GM12892 (cell line): Measurements from ENCODE around the gene RGL2.

Experiments
- POLR2A ChIP-seq: IDR thresholded peaks from 2 replicates; pipeline ENCODE4 v1.6.1; 2011; ENCODE audit warnings: low read depth, low read length, control low read depth
- POLR2AphosphoS5 ChIP-seq: IDR thresholded peaks from 2 replicates; pipeline ENCODE4 v1.6.1; 2011; ENCODE audit warnings: low read depth, low read length, control low read depth

DNA sequence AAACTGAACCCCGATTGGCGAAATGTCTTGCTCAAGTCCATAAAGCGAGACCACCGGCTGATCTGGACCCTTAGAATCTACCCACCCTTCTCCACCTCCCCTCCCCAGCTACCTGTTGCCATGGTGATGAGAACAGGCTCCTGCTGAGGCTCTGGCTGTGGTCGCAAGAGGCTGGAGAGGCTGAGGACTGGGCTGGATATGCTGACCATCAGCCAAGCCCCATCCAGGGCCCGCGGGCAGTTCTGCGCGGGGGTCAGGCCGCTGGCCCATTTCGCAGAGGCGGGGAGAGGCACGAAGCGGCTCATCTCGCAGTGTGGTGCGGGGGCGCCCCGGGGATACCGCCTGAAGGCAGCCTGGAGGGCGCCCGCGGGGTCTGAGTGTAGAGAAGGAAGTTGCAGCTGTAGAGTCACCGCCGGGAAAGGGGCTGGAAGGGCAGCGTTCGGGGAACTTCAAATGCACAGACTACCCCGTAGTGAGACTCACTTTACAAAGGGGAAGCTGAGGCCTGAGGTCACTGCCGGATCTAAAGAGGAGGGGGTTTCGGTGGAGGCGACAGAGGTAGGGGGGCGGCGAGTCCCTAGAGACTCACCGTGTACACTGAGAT, 14.5 kb upstream of the RGL2 start:
- TF ChIP-seq POLR2A = no peak
- no peak for TF ChIP-seq POLR2AphosphoS5
